GM21825 (cell line): Measurements from ENCODE around the gene LCE1F.

Experiments
- ATAC-seq: cut with Tn5 transposase; IDR thresholded peaks from one replicate; pipeline ENCODE4 v1.9.1; 2021; ENCODE audit warnings: mild to moderate bottlenecking, moderate library complexity; ENCODE audit not compliant: unreplicated experiment

The LCE1F gene

GRCh38 chr1:152770411-152770810 is 4.5 kb upstream of the LCE1F start:
- ATAC-seq = no peak

- no peak for ATAC-seq
Measured at GRCh38 chr1:152776361-152776760, 1.4 kb downstream of the LCE1F start.

- no peak for ATAC-seq
Measured at GRCh38 chr1:152777510-152778137, 2.7 kb downstream of the LCE1F start.

GRCh38 chr1:152783095-152783494 is 8.2 kb downstream of the LCE1F start:
- no peak for ATAC-seq

GRCh38 chr1:152786077-152786476 is 11.1 kb downstream of the LCE1F start, which contains the start of gene LCE1E:
LCE1E (plus strand) TSS chr1:152786257; CDS start chr1:152787300, 1,043 bp downstream.
- ATAC-seq = no peak

GRCh38 chr1:152795686-152796085 is 20.7 kb downstream of the LCE1F start:
- ATAC-seq = no peak

GRCh38 chr1:152796421-152796820 is 21.5 kb downstream of the LCE1F start, which contains the start of gene LCE1D:
LCE1D (plus strand) TSS chr1:152796721; CDS start chr1:152797795, 1,074 bp downstream.
- no peak for ATAC-seq

GRCh38 chr1:152801333-152801732 is 26.4 kb downstream of the LCE1F start:
- ATAC-seq = no peak

- no peak for ATAC-seq
Measured at GRCh38 chr1:152806576-152806975, 31.6 kb downstream of the LCE1F start, which contains the start of gene LCE1C. LCE1C (minus strand) TSS chr1:152806651; CDS start chr1:152805478, 1,173 bp downstream.

GRCh38 chr1:152811050-152811449 is 36.1 kb downstream of the LCE1F start:
- ATAC-seq = no peak

GRCh38 chr1:152811671-152812070 is 36.7 kb downstream of the LCE1F start, which contains the start of gene LCE1B:
LCE1B (plus strand) TSS chr1:152811971; CDS start chr1:152812447, 476 bp downstream.
- ATAC-seq = no peak

- ATAC-seq = no peak
Measured at GRCh38 chr1:152817309-152817708, 42.4 kb downstream of the LCE1F start.

- no peak for ATAC-seq
Measured at GRCh38 chr1:152823294-152823693, 48.4 kb downstream of the LCE1F start.

- no peak for ATAC-seq
Measured at GRCh38 chr1:152824964-152825363, 50.0 kb downstream of the LCE1F start.
